ENCODE data around the gene CXorf38.
A peak's percentile ranks its signal among the peaks of the same experiment; 100 is the strongest.

Gene CXorf38

GRCh38 chrX:40579900-40580536 is 67.3 kb downstream of the CXorf38 start:
- H3K27ac ChIP-seq: peak overlapping the region; percentile 75
- no peak for TF ChIP-seq ZFX (IDR thresholded peaks at IDR 0.05)
- TF ChIP-seq CTCF (conservative IDR thresholded peaks at IDR 0.05): no peak

GRCh38 chrX:40579141-40579540 is 68.2 kb downstream of the CXorf38 start:
- no peak overlapping the region for H3K27ac ChIP-seq
- TF ChIP-seq CTCF (conservative IDR thresholded peaks at IDR 0.05) (no peak), ZFX (IDR thresholded peaks at IDR 0.05) (no peak)

GRCh38 chrX:40578039-40578695 is 69.2 kb downstream of the CXorf38 start:
- TF ChIP-seq ZFX (IDR thresholded peaks at IDR 0.05): no peak
- no peak for TF ChIP-seq CTCF (conservative IDR thresholded peaks at IDR 0.05)
- no peak overlapping the region for H3K27ac ChIP-seq

Measured in C4-2B (cell line).